ENCODE measurements around the gene GTF3C1. TPM values are rescaled to one million over a fixed set of nuclear protein-coding genes. Genes with fewer than 3 reads are reported as not detected.

Gene GTF3C1
- total RNA-seq, 1 donor from 2014 or later = 74.4 TPM

- DNase-seq = no peak
These were observed 123.8 kb downstream of the GTF3C1 start for GRCh38 chr16:27425961-27426360.

GRCh38 chr16:27424772-27425498 is 124.8 kb downstream of the GTF3C1 start:
- DNase-seq = no peak

- no peak for DNase-seq
These were observed 127.6 kb downstream of the GTF3C1 start for GRCh38 chr16:27421961-27422740.

- no peak for DNase-seq
These were observed 132.6 kb downstream of the GTF3C1 start for GRCh38 chr16:27417047-27417671.

- no peak for DNase-seq
These were observed 134.8 kb downstream of the GTF3C1 start for GRCh38 chr16:27414788-27415431.

GRCh38 chr16:27413956-27414355 is 135.8 kb downstream of the GTF3C1 start:
- DNase-seq = no peak

GRCh38 chr16:27410761-27411160 is 139.0 kb downstream of the GTF3C1 start:
- no peak for DNase-seq

Other genes starting within 250 kb of the GTF3C1 start
- 23.9 and 42.9 TPM in 2 replicates for gene IL4R, start 235.9 kb downstream of the GTF3C1 start, total RNA-seq
- gene IL21R, start 147.7 kb downstream of the GTF3C1 start, total RNA-seq = under 0.01 and 0.14 TPM in 2 replicates
- gene KATNIP, start 231 bp upstream of the GTF3C1 start, total RNA-seq = 23.1 and 23.2 TPM in 2 replicates